SJCRH30 (cell line): ENCODE data around the gene ATP2A1. TPM values are rescaled to one million over a fixed set of nuclear protein-coding genes. Genes with fewer than 3 reads are reported as not detected.
A peak's percentile ranks its signal among the peaks of the same experiment; 100 is the strongest.
"Not testable (repeated sequence)": the region's sequence is repeated elsewhere in the genome, so short reads cannot be mapped to it uniquely, and the experiment has no call there.

Source experiments
- DNase-seq, 2 experiments: peaks; one replicate each; pipeline ENCODE4 v3.0.0-alpha.2; 2015 to 2020
- H3K27ac ChIP-seq: fragments of 250-450 bp; sonication (Bioruptor Pico); 2 replicates; pipeline ENCODE4 v1.5.1; 2020; ENCODE audit warnings: mild to moderate bottlenecking, moderate library complexity
- H3K27me3 ChIP-seq: fragments of 250-450 bp; sonication (Bioruptor Pico); 2 replicates; pipeline ENCODE4 v1.5.1; 2020; ENCODE audit warnings: mild to moderate bottlenecking, moderate library complexity
- H3K36me3 ChIP-seq: fragments of 250-450 bp; sonication (Bioruptor Pico); 2 replicates; pipeline ENCODE4 v1.5.1; 2020; ENCODE audit warnings: mild to moderate bottlenecking, moderate library complexity
- H3K4me1 ChIP-seq: fragments of 250-450 bp; sonication (Bioruptor Pico); 2 replicates; pipeline ENCODE4 v1.5.1; 2020; ENCODE audit warnings: mild to moderate bottlenecking, moderate library complexity
- H3K4me3 ChIP-seq: fragments of 250-450 bp; sonication (Bioruptor Pico); 2 replicates; pipeline ENCODE4 v1.5.1; 2020; ENCODE audit warnings: mild to moderate bottlenecking, moderate library complexity
- H3K9me3 ChIP-seq: fragments of 250-450 bp; sonication (Bioruptor Pico); replicated peaks from 2 replicates; pipeline ENCODE4 v1.5.1; 2020; ENCODE audit warnings: mild to moderate bottlenecking, moderate library complexity
- total RNA-seq: library from RNA; depleted of rRNA; stranded (reverse); fragments of >200 nt; shearing (Covaris generic); gene quantifications from 2 replicates; pipeline ENCODE4 v1.2.3, GENCODE V29; 2014

Gene ATP2A1
- total RNA-seq, 1 experiment from 2014 or later: 24.8 TPM

DNA sequence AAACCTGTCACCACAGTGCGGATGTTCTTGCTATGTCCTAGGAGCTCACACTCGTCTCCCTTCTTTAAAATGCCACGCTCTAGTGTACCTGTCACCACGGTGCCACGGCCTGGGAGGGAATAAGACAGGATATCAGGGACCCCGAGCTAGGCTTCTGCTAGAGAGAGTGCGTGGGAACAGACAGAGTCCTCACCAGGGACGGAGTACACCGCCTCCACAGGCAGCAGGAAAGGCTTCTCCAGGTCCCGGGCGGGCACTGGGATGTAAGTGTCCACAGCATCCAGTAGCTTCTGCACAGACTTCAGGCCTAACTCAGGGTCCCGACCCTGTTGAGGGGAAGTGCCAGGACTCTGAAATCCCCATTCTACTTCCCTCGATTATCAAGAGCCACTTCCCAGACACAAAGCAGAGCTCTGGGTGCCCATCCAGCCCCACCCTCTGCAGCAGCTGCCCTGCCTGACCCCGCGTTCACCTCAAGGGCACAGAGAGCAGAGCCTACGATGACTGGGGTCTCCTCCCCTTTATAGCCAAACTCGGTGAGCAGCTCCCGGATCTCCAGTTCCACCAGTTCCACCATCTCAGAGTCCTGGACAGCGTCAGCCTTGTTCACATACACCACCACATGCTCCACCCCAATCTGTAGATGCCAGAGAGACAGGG lies 33.9 kb upstream of the ATP2A1 start:
- H3K4me3 ChIP-seq: no peak overlapping the region
- H3K27ac ChIP-seq: no peak overlapping the region
- H3K27me3 ChIP-seq: no peaks in the 10 kb centered on the region
- H3K4me1 ChIP-seq: peaks cover 5% of the 10 kb centered on the region; the same call in 1 of the 2 replicates
- no peak for DNase-seq
- H3K9me3 ChIP-seq: no peaks in the 10 kb centered on the region
- H3K36me3 ChIP-seq: peaks cover 30% of the 10 kb centered on the region

DNA sequence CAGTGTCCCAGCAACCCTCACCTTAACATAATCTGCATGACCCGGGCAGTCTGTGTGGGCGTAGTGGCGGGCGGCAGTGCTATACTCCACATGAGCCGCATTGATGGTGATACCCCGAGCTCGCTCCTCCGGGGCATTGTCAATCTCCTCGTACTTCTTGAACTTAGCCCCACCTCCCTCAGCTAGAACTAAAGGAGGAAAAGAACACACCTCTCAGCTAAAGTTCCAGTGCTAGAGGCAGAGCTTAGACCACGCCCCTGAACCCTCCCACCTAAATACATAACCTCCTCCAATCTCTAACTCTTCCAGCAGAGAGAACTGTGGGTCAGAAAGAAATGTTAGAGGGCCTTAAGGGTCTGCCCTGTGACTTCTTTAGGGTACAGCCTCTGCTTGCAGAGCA lies 33.0 kb upstream of the ATP2A1 start:
- H3K36me3 ChIP-seq: peaks cover 30% of the 10 kb centered on the region
- DNase-seq: peak in 1 of 2 experiments; percentile 38
- H3K4me3 ChIP-seq: peak overlapping the region; percentile 94
- H3K27me3 ChIP-seq: no peaks in the 10 kb centered on the region
- H3K4me1 ChIP-seq: peaks cover 5% of the 10 kb centered on the region; the same call in 1 of the 2 replicates
- H3K9me3 ChIP-seq: no peaks in the 10 kb centered on the region
- H3K27ac ChIP-seq: no peak overlapping the region; the same call in 1 of the 2 replicates

DNA sequence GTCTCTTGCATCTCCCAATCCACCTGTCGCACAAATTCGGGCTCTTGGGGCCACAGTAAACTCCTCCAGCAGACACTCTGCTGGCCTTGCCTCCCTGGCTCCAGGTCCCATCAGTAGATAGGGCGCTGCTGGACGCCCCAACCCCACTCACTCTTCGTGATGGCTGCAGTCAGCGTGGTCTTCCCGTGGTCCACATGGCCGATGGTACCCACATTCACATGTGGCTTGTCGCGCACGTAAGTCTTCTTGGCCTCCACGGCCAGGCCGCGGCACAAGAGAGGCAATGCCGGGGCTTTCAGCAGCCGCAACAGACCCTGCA lies 32.6 kb upstream of the ATP2A1 start:
- Histone ChIP-seq H3K4me3 (peak overlapping the region; percentile 94), H3K27me3 (no peaks in the 10 kb centered on the region), H3K4me1 (peaks cover 5% of the 10 kb centered on the region; the same call in 1 of the 2 replicates), H3K27ac (peak overlapping the region; percentile 54), H3K36me3 (peaks cover 30% of the 10 kb centered on the region), H3K9me3 (no peaks in the 10 kb centered on the region)
- DNase-seq: no peak

DNA sequence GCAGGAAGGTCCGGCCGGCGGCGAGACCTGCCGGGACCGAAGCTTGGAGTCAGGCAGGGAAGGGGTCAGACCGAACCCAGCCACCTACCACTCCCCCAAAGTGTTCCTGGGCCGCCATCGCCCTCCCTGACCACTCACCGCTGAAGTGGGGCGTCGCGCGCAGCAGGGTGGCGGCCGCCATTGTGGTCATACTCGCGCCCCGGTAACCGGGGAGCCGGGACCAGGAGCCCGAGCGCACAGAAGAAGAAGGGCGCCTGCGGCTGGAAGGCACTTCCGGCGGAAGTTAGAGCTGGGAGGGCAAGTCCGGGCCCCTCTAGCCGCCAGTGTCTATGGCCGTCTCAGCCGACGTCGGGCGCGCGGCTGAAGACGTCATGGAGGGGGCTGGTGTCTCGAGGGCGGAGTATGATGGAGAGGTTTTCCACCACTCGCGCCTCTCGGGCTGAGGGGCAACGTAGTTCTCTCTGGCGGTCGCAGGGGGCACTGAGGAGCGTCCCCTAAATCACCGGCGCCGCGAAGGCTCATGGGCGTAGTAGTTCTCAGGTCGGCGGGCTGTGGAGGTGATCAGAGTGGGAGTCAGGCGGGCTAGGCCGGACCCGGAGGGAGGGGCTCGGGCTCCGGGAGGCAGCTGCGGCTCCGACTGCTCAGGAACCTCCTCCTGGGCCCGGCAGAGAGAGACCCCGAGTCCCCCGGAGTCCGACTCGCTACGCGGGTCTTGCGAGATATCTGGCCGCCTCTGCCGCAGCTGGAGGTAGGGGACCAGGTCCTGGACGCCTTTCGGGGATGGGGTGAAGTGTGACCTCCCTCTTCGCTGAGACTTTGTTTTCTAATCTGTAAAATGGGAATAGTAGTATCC lies 32.0 kb upstream of the ATP2A1 start, which contains the start of gene TUFM:
TUFM (minus strand) TSS at position 269 of the 853 bp plus-strand sequence; CDS start at position 190, 79 bp downstream.
- Histone ChIP-seq H3K9me3 (no peaks in the 10 kb centered on the region), H3K4me1 (peaks cover 5% of the 10 kb centered on the region; the same call in 1 of the 2 replicates), H3K27me3 (no peaks in the 10 kb centered on the region), H3K4me3 (peak within 1 kb of the TSS; percentile 94), H3K27ac (peak within 1 kb of the TSS; percentile 54), H3K36me3 (peaks cover 30% of the 10 kb centered on the region)
- DNase-seq: peak; percentile 97 to 98

DNA sequence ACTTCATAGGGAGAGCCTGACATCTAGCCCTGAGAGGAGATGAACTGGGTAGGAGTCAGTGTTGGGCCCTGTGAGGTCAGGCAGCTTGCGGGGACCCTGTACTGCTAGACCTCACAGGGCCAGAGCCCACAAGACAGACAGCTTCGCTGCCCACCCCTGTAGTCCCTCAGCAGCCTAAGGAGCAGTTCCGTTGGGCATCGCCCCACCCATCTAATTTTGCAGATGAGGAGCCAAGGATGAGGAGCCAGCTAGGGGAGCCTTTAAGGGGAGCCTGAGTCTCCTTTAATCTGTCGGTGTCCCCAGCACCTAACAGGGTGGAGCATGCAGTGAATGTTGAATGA lies 31.4 kb upstream of the ATP2A1 start:
- Histone ChIP-seq H3K36me3 (peaks cover 26% of the 10 kb centered on the region), H3K27ac (peak overlapping the region; percentile 54), H3K4me1 (peaks cover 5% of the 10 kb centered on the region; the same call in 1 of the 2 replicates), H3K4me3 (peak overlapping the region; percentile 94), H3K27me3 (no peaks in the 10 kb centered on the region), H3K9me3 (no peaks in the 10 kb centered on the region)
- DNase-seq: no peak

DNA sequence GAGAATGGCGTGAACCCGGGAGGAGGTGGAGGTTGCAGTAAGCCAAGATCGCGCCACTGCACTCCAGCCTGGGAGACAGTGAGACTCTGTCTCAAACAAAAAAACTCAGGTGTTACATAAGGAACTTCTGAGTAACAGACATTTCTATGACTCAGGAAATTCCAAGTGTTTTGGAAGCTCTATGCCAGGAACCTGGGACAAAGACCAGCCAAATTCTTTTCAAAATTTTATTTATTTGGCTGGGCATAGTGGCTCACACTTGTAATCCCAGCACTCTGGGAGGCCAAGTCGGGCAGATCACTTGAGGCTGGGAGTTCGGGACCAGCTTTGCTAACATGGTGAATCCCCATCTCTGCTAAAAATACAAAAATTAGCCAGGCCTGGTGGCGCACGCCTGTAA lies 19.9 kb upstream of the ATP2A1 start:
- Histone ChIP-seq H3K4me3 (no peak overlapping the region), H3K9me3 (no peaks in the 10 kb centered on the region), H3K36me3 (no peaks in the 10 kb centered on the region), H3K4me1 (no peaks in the 10 kb centered on the region), H3K27ac (no peak overlapping the region), H3K27me3 (no peaks in the 10 kb centered on the region)
- no peak for DNase-seq

DNA sequence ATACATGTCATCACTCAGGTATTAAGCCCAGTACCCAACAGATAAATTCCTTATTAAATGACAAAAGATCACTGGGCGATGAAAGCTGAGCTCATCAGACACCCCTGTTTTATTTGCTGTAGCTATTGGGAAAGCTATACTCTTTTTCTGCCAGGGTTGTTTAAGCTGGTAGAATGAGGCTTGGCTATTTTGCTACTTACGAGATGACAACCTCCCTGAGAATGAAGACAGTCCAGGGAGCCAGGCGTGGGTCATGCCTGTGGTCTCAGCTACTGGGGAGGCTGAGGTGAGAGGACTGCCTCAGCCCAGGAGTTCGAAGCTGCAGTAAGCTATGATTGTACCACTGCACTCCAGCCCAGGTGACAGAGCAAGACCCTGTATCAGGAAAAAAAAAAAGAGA lies 19.0 kb upstream of the ATP2A1 start:
- Histone ChIP-seq H3K36me3 (no peaks in the 10 kb centered on the region), H3K4me3 (no peak overlapping the region), H3K27ac (no peak overlapping the region), H3K4me1 (no peaks in the 10 kb centered on the region), H3K27me3 (no peaks in the 10 kb centered on the region), H3K9me3 (no peaks in the 10 kb centered on the region)
- DNase-seq: no peak

DNA sequence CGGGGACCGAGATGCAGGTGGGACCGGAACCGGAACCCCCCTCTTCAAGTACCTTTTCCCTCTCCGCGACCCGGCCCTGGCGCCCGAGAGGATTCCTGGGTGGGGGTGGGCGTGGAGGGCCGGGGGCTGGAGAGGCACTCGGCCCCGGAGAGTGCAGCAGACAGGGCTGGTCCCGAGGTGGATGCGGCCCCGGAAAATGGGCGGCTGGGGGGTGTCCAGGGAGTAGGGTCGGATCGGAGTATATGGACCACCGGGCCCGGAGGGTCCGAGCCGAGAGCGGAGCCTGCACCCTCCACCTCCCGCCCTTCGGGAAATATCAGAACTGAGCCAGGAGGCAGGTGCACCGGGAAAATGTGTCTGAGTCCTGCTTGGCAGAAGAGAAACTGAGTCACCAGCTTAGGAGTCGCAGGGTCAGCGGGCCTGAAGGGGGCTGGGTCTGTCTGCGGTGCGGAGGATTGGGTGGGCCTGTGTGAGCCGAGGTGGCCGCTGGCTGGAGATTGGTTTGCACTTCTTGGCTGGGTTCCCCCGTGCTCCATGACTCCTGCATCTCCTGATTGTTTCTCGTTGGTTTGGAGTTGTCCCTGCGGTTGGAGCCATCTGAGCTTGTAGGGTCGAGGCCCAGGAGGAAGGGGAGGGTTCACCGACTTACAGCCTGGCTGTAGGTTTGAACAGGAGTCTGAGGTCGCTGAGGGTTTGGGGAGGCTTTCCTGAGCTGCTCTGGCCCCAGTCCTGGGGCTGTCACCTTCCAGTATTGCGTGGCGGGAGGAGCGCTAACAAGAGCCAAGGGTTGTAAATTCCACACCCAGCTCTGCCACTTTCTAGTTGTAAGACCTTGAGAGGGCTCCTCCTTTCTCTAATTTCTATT lies 14.1 kb upstream of the ATP2A1 start:
- Histone ChIP-seq H3K9me3 (no peaks in the 10 kb centered on the region), H3K27me3 (no peaks in the 10 kb centered on the region), H3K4me3 (peak overlapping the region; percentile 88), H3K27ac (peak overlapping the region; percentile 91), H3K36me3 (peaks cover 9% of the 10 kb centered on the region; the same call in 1 of the 2 replicates), H3K4me1 (0 out of 2 replicates have a peak, but pooled peaks cover 2% of the 10 kb centered on the region)
- DNase-seq: peak in 1 of 2 experiments; percentile 20

DNA sequence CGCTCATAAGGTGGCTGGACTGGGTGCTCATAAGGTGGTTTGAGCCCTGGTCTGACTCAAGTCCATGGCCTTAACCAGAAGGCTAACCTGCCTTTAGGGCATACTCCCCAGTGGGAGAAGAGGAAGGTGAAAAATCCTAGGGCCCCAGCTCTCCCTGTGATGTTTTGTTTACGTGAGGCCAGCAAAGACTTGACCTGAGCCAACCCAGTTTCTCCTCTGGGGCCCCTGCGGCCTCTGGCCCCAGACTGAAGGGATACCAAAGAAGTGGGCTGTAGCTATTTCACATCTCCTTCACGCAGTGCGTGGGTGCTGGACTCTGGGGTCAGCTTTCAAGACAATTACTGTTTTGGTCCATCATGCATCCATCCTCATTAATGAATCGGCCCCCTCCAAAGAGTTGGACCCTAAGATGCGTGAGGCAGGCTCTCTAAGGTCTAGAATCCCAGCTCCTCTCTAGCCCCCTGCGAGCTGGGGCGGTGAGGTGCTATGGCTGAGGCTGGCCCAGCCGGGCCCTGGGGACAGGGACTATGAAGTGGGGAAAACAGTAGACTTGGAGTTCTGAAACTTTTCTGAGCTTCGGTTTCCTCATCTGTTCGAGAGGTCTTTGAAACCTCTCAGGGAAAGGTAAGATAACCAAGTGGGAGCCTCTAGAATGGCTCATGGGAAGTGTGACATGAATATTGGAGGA lies 13.1 kb upstream of the ATP2A1 start:
- H3K27ac ChIP-seq: no peak overlapping the region
- no peak overlapping the region; the same call in 1 of the 2 replicates for H3K4me3 ChIP-seq
- H3K9me3 ChIP-seq: no peaks in the 10 kb centered on the region
- DNase-seq: no peak
- peaks cover 18% of the 10 kb centered on the region for H3K36me3 ChIP-seq
- no peaks in the 10 kb centered on the region for H3K27me3 ChIP-seq
- H3K4me1 ChIP-seq: 0 out of 2 replicates have a peak, but pooled peaks cover 2% of the 10 kb centered on the region

DNA sequence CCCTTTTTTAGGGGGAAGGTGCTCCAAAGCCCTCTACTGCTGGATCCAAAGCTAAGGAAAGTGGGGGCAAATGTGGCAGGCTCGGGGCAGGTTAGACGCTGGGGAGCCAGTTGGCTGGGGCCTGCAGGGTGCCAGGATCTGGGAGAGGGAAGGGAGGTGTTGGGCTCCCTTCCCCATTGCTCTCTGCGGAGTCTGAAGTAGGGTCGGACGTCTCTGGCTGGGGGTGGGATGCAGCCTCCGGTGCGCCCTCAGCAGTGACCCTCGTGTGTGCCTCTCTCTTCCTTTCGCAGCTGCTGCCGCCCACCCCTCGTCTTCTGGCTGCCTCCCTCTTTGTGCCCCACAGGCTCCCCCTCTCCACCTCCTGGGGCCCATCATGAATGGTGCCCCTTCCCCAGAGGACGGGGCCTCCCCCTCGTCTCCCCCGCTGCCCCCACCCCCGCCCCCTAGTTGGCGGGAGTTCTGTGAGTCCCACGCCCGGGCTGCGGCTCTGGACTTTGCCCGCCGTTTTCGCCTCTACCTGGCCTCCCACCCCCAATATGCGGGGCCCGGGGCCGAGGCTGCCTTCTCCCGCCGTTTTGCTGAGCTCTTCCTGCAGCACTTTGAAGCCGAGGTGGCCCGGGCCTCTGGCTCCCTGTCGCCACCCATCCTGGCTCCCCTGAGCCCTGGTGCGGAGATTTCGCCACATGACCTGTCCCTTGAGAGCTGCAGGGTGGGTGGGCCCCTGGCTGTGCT lies 12.4 kb upstream of the ATP2A1 start:
- Histone ChIP-seq H3K4me1 (0 out of 2 replicates have a peak, but pooled peaks cover 2% of the 10 kb centered on the region), H3K27me3 (no peaks in the 10 kb centered on the region), H3K36me3 (peaks cover 21% of the 10 kb centered on the region), H3K27ac (no peak overlapping the region), H3K4me3 (no peak overlapping the region), H3K9me3 (no peaks in the 10 kb centered on the region)
- no peak for DNase-seq

DNA sequence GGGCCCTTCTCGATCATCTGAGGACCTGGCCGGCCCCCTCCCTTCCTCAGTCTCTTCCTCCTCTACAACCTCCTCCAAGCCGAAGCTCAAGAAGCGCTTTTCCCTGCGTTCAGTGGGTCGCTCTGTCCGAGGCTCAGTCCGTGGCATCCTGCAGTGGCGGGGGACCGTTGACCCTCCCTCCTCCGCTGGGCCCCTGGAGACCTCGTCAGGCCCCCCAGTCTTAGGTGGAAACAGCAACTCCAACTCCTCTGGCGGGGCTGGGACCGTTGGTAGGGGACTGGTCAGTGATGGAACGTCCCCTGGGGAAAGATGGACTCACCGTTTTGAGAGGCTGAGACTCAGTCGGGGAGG lies 11.9 kb upstream of the ATP2A1 start:
- Histone ChIP-seq H3K27me3 (no peaks in the 10 kb centered on the region), H3K27ac (no peak overlapping the region), H3K4me1 (0 out of 2 replicates have a peak, but pooled peaks cover 2% of the 10 kb centered on the region), H3K4me3 (no peak overlapping the region), H3K36me3 (peaks cover 25% of the 10 kb centered on the region), H3K9me3 (no peaks in the 10 kb centered on the region)
- no peak for DNase-seq

DNA sequence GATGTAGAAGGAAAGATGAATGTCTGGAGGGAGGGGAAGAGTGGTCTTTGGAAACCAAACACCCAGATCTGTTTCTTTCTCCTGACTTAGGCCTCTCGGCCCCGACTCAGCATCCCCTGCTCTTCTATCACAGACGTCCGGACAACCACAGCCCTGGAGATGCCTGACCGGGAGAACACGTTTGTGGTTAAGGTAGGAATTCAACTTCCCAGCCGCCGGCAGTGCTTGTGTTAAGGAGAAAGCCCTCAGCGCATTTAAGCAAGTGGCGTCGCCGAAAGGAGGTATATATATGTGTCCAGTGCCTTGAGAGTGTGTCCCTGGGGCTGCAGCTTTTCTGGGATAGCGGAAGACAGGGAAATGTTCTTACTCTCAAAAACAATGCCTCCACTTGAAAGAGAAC lies 11.0 kb upstream of the ATP2A1 start:
- no peaks in the 10 kb centered on the region for H3K27me3 ChIP-seq
- no peaks in the 10 kb centered on the region for H3K9me3 ChIP-seq
- DNase-seq: no peak
- H3K27ac ChIP-seq: no peak overlapping the region
- no peak overlapping the region for H3K4me3 ChIP-seq
- H3K36me3 ChIP-seq: peaks cover 25% of the 10 kb centered on the region
- 0 out of 2 replicates have a peak, but pooled peaks cover 2% of the 10 kb centered on the region for H3K4me1 ChIP-seq

DNA sequence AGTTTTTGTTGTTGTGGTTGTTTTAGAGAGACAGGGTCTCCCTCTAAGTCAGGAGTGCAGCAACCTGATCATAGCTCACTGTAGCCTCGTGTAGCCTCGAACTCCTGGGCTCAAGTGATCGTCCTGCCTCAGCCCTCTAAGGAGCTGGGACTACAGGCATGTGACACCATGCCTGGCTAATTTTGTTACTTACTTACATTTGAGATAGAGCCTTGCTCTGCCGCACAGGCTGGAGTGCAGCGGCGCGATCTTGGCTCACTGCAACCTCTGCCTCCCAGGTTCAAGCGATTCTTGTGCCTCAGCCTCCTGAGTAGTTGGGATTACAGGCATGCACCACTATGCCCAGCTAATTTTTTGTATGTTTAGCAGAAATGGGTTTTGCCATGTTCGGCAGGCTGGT lies 10.6 kb upstream of the ATP2A1 start:
- not testable (repeated sequence) for H3K4me3 ChIP-seq, H3K27me3 ChIP-seq, H3K27ac ChIP-seq, DNase-seq, H3K9me3 ChIP-seq, H3K4me1 ChIP-seq
- H3K36me3 ChIP-seq: peaks cover 25% of the 10 kb centered on the region
